ENCODE data around the gene CDH23.

The CDH23 gene

DNA sequence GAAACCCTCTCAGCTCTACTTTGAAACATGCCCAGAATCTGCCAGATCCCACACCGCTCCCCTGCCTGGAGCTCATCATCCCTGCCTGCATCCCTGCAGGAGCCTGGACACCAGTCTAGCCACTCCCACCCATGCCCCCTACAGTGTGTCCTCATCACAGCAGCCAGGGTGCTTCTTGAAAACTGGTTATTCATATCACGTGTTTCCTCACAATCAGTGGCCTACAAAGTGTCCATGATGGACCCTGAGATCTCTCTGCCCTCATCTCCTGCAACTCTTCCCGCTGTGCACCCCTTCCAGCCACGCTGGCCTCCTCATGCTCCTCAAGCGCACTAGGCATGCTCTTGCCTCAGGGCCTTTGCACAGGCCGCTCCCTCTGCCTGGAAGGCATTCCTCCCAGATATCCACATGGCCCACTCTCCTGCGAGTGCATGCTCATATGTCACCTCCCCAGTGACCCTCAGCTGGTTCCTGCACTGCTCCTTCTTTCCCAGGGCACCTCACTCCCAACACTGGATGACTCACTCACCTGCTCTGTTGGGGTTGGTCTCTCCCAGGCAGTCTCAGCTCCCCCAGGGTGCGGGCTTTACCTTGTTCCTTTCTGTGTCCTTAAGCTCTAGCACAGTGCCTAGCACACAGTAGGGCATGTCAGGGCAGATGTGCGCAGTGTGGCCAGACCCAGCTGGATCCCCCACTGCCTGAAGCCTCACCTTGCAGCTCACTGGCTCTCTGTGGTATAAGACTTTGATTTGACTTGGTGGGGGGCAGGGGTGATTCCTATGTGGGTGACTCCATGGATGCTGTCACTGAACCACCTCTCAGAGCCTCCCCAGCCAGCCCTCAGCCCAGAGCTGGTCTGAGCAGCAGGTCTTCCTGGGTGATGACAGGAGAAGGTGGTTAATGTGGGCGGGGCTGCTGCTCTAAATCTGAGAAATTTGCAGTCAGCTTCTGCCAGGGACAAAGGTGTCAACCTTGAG, 37.3 kb downstream of the CDH23 start:
- Histone ChIP-seq H3K4me3 (ENCODE audit: low read depth, low read length) (no peak overlapping the region), H3K9ac (no peak overlapping the region), H3K9me3 (ENCODE audit: control insufficient read depth, low read length) (no peaks in the 10 kb centered on the region), H3K36me3 (ENCODE audit: control insufficient read depth, insufficient read depth, low read length) (no peaks in the 10 kb centered on the region), H2AFZ (no peak overlapping the region), H3K4me1 (no peaks in the 10 kb centered on the region), H3K79me2 (peaks cover 3% of the 10 kb centered on the region), H3K27me3 (ENCODE audit: control insufficient read depth, insufficient read depth, low read length) (no peaks in the 10 kb centered on the region), H3K27ac (no peak overlapping the region), H3K4me2 (ENCODE audit: low read length) (no peak overlapping the region)
- TF ChIP-seq, protein P1, sequence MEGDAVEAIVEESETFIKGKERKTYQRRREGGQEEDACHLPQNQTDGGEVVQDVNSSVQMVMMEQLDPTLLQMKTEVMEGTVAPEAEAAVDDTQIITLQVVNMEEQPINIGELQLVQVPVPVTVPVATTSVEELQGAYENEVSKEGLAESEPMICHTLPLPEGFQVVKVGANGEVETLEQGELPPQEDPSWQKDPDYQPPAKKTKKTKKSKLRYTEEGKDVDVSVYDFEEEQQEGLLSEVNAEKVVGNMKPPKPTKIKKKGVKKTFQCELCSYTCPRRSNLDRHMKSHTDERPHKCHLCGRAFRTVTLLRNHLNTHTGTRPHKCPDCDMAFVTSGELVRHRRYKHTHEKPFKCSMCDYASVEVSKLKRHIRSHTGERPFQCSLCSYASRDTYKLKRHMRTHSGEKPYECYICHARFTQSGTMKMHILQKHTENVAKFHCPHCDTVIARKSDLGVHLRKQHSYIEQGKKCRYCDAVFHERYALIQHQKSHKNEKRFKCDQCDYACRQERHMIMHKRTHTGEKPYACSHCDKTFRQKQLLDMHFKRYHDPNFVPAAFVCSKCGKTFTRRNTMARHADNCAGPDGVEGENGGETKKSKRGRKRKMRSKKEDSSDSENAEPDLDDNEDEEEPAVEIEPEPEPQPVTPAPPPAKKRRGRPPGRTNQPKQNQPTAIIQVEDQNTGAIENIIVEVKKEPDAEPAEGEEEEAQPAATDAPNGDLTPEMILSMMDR (IDR thresholded peaks at IDR 0.05): no peak

DNA sequence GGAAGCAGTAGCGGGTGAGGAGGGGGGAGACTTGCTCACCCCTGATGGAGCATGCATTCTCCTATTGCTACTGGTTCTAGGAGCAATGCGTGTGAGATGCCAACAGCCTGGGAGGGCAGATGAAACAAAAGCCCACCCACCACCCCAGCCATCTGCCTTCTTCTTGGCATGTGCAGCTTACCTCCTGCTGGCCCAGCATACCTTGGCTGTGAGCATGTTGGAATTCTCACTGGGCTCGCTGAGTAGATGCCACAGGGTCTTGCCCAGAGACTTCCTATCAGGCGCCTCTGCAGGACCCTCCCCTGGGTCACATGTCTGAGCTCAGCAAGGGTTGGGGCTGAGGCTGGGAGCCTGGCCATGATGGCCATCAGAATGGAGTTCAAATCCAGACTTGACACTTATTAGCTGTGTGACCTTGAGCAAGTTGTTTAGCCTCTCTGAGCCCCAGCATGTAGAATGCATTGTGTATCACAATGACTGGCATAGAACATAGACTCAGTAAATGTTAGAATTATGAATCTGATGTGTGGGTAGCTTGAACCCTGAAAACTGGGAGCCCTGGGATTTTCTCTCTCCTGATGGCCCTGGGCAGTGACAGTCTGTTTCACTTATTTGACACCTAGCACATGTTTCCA, 38.2 kb downstream of the CDH23 start:
- Histone ChIP-seq H3K27me3 (ENCODE audit: control insufficient read depth, insufficient read depth, low read length) (no peaks in the 10 kb centered on the region), H3K9me3 (ENCODE audit: control insufficient read depth, low read length) (no peaks in the 10 kb centered on the region), H3K79me2 (peaks cover 3% of the 10 kb centered on the region), H2AFZ (no peak overlapping the region), H3K4me3 (ENCODE audit: low read depth, low read length) (no peak overlapping the region), H3K27ac (no peak overlapping the region), H3K4me1 (no peaks in the 10 kb centered on the region), H3K4me2 (ENCODE audit: low read length) (no peak overlapping the region), H3K36me3 (ENCODE audit: control insufficient read depth, insufficient read depth, low read length) (no peaks in the 10 kb centered on the region), H3K9ac (no peak overlapping the region)
- TF ChIP-seq, protein P1 (IDR thresholded peaks at IDR 0.05): no peak

DNA sequence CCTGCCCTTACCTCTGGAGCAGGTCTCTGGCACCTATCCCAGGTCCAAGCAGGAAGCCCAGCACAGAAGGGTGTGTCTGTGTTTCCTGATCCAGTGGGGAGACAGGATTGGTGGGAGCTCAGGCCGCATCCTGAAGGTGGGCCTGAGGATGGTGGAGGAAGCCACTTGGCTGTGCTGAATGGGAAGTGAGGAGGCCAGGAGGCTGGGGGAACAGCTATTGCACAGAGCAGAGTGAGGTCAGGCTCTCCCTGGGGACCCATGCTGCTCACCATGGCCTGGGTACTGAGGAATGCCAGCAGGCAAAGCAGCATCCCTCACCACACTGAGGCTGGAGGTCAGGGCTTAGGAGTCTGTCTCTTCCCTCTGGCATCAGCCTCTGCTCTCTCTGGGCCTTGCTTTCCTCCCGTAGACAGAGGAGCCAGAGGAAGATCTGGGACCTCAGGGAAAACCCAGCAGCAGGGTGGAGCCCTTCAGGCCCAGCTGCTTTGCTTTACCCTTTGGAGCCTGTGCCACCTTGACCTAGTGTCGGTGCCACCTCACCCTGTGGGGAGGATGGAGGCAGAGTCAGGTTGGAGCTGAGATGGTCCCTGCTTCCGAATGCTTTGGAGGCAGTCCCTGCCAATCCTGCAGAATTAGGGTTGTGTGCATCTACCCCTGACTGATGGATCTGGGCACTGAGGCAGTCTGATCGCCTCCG, 39.0 kb downstream of the CDH23 start:
- Histone ChIP-seq H3K9me3 (ENCODE audit: control insufficient read depth, low read length) (no peaks in the 10 kb centered on the region), H2AFZ (no peak overlapping the region), H3K36me3 (ENCODE audit: control insufficient read depth, insufficient read depth, low read length) (no peaks in the 10 kb centered on the region), H3K27me3 (ENCODE audit: control insufficient read depth, insufficient read depth, low read length) (no peaks in the 10 kb centered on the region), H3K27ac (no peak overlapping the region), H3K4me1 (no peaks in the 10 kb centered on the region), H3K4me3 (ENCODE audit: low read depth, low read length) (no peak overlapping the region), H3K79me2 (peaks cover 1% of the 10 kb centered on the region), H3K9ac (no peak overlapping the region), H3K4me2 (ENCODE audit: low read length) (no peak overlapping the region)
- TF ChIP-seq, protein P1 (IDR thresholded peaks at IDR 0.05): no peak

DNA sequence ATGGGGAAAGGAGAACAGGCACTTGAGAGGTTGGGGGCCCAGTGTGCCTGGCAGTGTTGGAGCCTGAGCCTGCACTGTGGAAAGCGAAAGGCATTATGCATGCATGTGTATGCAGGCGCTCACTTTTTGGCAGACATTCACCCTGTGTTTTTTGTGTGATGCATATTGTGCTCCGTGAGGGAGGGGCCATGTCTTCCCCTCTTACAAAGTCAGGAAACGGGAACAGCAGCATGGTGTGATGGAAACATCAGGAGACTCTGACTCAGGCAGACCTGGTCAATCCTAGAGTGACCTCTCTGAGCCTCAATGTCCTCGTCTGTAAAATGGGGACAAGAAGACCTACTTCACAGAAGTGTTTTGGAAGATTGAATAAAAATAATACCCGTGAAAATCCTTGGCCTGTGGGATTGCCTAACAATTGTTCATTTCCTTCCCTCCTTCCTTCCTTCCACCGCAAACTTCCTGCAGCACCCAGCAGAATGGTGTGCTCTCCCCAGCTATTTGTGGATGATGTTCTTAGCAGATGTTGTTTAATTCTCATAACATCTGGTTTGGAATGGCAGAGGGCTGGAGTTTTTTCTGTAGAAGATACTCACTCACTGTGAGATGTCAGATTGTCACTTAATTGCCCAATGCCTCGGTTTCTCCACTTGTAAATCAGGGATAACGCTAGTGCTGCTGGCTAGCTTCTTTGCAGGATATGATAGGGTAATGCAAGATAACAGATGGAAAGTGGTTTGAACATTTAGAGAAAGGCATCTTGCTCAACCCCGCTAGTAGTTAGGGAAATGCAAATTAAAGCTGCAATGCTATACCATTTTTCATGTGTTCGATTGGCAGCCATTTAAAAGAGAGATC, 39.8 kb downstream of the CDH23 start:
- no peaks in the 10 kb centered on the region for H3K79me2 ChIP-seq
- no peaks in the 10 kb centered on the region for H3K36me3 ChIP-seq (ENCODE audit: control insufficient read depth, insufficient read depth, low read length)
- no peak overlapping the region for H3K27ac ChIP-seq
- H3K9me3 ChIP-seq (ENCODE audit: control insufficient read depth, low read length): no peaks in the 10 kb centered on the region
- H3K27me3 ChIP-seq (ENCODE audit: control insufficient read depth, insufficient read depth, low read length): no peaks in the 10 kb centered on the region
- TF ChIP-seq, protein P1 (IDR thresholded peaks at IDR 0.05): no peak
- H3K4me2 ChIP-seq (ENCODE audit: low read length): no peak overlapping the region
- no peak overlapping the region for H3K4me3 ChIP-seq (ENCODE audit: low read depth, low read length)
- no peak overlapping the region for H3K9ac ChIP-seq
- no peaks in the 10 kb centered on the region for H3K4me1 ChIP-seq
- H2AFZ ChIP-seq: no peak overlapping the region
